GM19023 (cell line): ENCODE measurements around the gene OR8J3.
"Not testable (repeated sequence)": the region's sequence is repeated elsewhere in the genome, so short reads cannot be mapped to it uniquely, and the experiment has no call there.

ENCODE experiments used
- ATAC-seq: cut with Tn5 transposase; IDR thresholded peaks from one replicate; pipeline ENCODE4 v1.9.1; 2021; ENCODE audit warnings: mild to moderate bottlenecking, moderate library complexity; ENCODE audit not compliant: unreplicated experiment

The OR8J3 gene, protein sequence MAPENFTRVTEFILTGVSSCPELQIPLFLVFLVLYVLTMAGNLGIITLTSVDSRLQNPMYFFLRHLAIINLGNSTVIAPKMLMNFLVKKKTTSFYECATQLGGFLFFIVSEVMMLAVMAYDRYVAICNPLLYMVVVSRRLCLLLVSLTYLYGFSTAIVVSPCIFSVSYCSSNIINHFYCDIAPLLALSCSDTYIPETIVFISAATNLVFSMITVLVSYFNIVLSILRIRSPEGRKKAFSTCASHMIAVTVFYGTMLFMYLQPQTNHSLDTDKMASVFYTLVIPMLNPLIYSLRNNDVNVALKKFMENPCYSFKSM

GRCh38 chr11:56140151-56140661 lies at the start of gene OR8J3:
Gene OR8J3 (minus strand): TSS chr11:56140201. CDS start chr11:56137718, 2,483 bp downstream.
- no peak for ATAC-seq

- ATAC-seq, result no peak
Measured at GRCh38 chr11:56188602-56189001, 48.6 kb upstream of the OR8J3 start.

DNA sequence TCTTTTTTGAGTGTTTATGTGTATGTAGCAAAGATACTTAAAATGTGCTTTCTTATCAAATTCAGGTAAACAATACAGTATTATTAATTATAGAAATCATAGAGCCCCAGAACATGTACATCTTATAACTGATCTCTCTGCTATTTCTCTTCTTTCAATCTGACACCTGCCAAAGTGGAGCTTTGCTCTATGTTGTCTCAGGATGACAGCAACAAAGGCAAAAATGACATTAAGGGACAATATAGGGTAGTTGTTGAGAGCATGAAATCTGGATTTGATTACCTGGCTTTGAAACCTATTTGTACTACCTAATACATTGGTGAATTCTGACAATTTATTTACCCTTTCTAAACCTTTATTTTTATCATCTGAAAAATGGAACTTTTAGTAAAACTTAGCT lies 43.5 kb upstream of the OR8J3 start:
- ATAC-seq, result no peak

GRCh38 chr11:56176318-56176717 lies 36.3 kb upstream of the OR8J3 start, which contains the start of gene OR5J2:
Gene OR5J2 (plus strand): TSS chr11:56176618. CDS start chr11:56176618, 0 bp downstream.
- ATAC-seq, result no peak

DNA sequence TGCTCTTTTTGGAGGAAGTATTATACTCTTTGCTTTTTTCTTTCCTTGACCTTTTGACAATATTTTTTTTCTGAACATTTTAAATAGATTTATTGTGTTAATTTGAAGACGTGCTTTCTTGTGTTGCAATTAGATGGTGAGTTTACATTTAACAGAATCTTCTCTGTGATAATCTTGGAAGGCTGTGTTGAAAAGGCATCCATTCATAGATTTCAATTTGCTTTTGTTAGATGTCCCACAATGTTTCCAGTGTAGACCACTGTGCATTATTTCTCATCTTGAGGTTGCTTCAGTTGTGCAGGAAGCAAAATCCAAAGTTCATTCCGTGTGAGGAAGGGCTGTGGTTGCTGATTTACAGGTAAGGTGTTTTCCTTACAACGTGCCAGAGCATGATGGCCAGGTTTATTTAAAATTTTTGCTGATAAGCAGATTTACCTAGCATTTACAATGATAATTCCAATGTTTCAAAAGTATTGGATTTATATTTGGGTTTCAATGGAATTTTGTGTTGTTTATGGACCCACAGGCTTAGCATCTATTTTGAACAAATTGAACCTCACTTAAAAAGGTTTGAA lies 32.3 kb upstream of the OR8J3 start:
- no peak for ATAC-seq

- no peak for ATAC-seq
Measured at GRCh38 chr11:56163804-56164203, 23.8 kb upstream of the OR8J3 start.

DNA sequence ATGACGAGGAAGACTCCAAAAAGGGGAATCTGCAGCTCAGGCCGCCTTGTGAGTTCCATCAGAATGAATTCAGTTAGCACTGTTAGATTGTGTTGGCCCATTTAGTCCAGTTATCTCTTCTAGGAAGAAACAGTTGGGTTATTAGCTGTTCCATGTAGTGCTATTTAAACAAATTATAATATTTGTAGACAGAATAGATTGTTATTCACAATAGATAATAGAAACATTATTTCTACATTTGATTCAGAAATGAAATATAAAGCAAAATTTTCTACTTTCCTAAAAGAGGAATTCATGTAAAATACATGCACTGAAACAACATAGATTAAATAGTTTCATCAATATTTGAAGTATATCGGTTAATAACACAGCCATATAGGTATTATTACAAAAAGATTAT lies 20.2 kb upstream of the OR8J3 start, which contains the start of gene OR8K5:
OR8K5 (minus strand) TSS at position 101 of the 400 bp plus-strand sequence; CDS start at position 101, 0 bp downstream.
- ATAC-seq, result no peak

- no peak for ATAC-seq
Measured at GRCh38 chr11:56152333-56152732, 12.3 kb upstream of the OR8J3 start.

GRCh38 chr11:56151376-56151775 lies 11.4 kb upstream of the OR8J3 start:
- no peak for ATAC-seq

DNA sequence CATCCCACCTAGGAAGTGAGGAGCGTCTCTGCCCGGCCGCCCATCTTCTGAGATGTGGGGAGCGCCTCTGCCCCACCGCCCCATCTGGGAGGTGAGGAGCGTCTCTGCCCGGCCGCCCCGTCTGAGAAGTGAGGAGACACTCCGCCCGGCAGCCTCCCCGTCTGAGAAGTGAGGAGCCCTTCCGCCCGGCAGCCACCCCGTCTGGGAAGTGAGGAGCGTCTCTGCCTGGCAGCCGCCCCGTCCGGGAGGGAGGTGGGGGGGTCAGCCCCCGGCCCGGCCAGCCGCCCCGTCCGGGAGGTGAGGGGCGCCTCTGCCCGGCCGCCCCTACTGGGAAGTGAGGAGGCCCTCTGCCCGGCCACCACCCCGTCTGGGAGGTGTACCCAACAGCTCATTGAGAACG lies 3.7 kb upstream of the OR8J3 start:
- ATAC-seq, result not testable (repeated sequence)

- ATAC-seq, result no peak
Measured at GRCh38 chr11:56122073-56122472, 17.9 kb downstream of the OR8J3 start, which contains the start of gene OR8H3. Gene OR8H3 (plus strand): TSS chr11:56122373. CDS start chr11:56122373, 0 bp downstream.

- ATAC-seq, result no peak
Measured at GRCh38 chr11:56103210-56103737, 36.7 kb downstream of the OR8J3 start, which contains the start of gene OR8H2. Gene OR8H2 (plus strand): TSS chr11:56103687. CDS start chr11:56105043, 1,356 bp downstream.

DNA sequence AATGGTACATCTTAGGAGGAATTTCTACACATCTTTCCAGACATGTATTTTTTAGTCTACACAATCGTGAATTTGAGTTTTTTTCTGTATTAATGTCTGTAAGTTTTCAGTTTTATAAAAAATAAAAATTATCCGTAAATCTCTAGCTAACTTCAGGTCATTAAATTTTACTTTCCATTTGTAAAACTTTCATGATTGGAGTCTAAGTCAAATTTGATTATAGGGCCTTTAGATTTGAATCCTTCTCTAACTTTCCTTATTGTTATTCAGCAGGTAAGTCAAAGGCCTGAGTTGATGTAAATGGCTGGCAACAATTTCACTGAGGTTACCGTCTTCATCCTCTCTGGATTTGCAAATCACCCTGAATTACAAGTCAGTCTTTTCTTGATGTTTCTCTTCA lies 47.0 kb downstream of the OR8J3 start, which contains the start of gene OR8I2:
OR8I2 (plus strand) TSS at position 301 of the 400 bp plus-strand sequence; CDS start at position 301, 0 bp downstream.
- no peak for ATAC-seq

- no peak for ATAC-seq
Measured at GRCh38 chr11:56089697-56090096, 50.3 kb downstream of the OR8J3 start.
